Endodermal cell (in vitro differentiated cells): ENCODE results near the gene IL16. TPM values are rescaled to one million over a fixed set of nuclear protein-coding genes. Genes with fewer than 3 reads are reported as not detected.

ENCODE experiments used
- DNase-seq: peaks from one replicate; pipeline ENCODE4 v3.0.0-alpha.2; 2017
- H3K27ac ChIP-seq: 2 replicates; pipeline ENCODE4 v1.5.1; 2013; ENCODE audit warnings: mild to moderate bottlenecking, low read depth, low read length, moderate library complexity
- H3K27me3 ChIP-seq: 2 replicates; pipeline ENCODE4 v1.6.1; 2013; ENCODE audit warnings: mild to moderate bottlenecking, low read length, moderate library complexity; ENCODE audit not compliant: insufficient read depth, control insufficient read depth, poor library complexity, severe bottlenecking
- H3K36me3 ChIP-seq: 2 replicates; pipeline ENCODE4 v1.7.0; 2013; ENCODE audit warnings: mild to moderate bottlenecking, low read length, moderate library complexity; ENCODE audit not compliant: control insufficient read depth, insufficient read depth
- H3K4me1 ChIP-seq: one replicate; pipeline ENCODE4 v1.7.0; 2013; ENCODE audit warnings: low read length; ENCODE audit not compliant: control insufficient read depth, insufficient read depth
- H3K4me3 ChIP-seq: 2 replicates; pipeline ENCODE4 v1.5.1; 2013; ENCODE audit warnings: mild to moderate bottlenecking, low read length, moderate library complexity
- H3K9ac ChIP-seq: 2 replicates; pipeline ENCODE4 v1.6.1; 2013; ENCODE audit warnings: mild to moderate bottlenecking, low read length, moderate library complexity; ENCODE audit not compliant: poor library complexity, severe bottlenecking; ENCODE audit errors: extremely low read depth
- H3K9me3 ChIP-seq: 2 replicates; pipeline ENCODE4 v1.6.1; 2013; ENCODE audit warnings: mild to moderate bottlenecking, low read length, moderate library complexity; ENCODE audit not compliant: control insufficient read depth
- H3K27ac Mint-ChIP-seq: 2 replicates; pipeline ENCODE4 v1.8.0; 2020; ENCODE audit warnings: mixed read lengths
- H3K27me3 Mint-ChIP-seq: 2 replicates; pipeline ENCODE4 v1.8.0; 2021; ENCODE audit warnings: mild to moderate bottlenecking, mixed read lengths; ENCODE audit not compliant: insufficient read depth
- H3K36me3 Mint-ChIP-seq: 2 replicates; pipeline ENCODE4 v1.8.0; 2020; ENCODE audit warnings: low read depth, mixed read lengths
- H3K4me1 Mint-ChIP-seq: 2 replicates; pipeline ENCODE4 v1.8.0; 2020; ENCODE audit warnings: mixed read lengths
- H3K4me3 Mint-ChIP-seq: 2 replicates; pipeline ENCODE4 v1.8.0; 2020; ENCODE audit warnings: mild to moderate bottlenecking, moderate library complexity, mixed read lengths
- H3K9me3 Mint-ChIP-seq: 2 replicates; pipeline ENCODE4 v1.8.0; 2020; ENCODE audit warnings: mild to moderate bottlenecking, mixed read lengths
- WGBS, 2 experiments: methylation state at CpG; one replicate each; pipeline versions ENCODE4 v1.1.5 to v1.1.7; 2013; ENCODE audit warnings: missing lambda C conversion rate in 2 of 2, mixed read lengths in 1 of 2; ENCODE audit not compliant: insufficient coverage in 1 of 2, insufficient read length in 1 of 2; 5-methylcytosine and 5-hydroxymethylcytosine counted together
- total RNA-seq, 2 donors: library from RNA; stranded (reverse); fragmentation: NEBNext Ultra II Directional in 1 of 2; extraction: Animal tissue kit (Norgen Biotek cat#: 25700) in 1 of 2; gene quantifications; 2 replicates in 1 of 2; 3 replicates in 1 of 2; pipeline ENCODE4 v1.2.1, GENCODE V29; 2021
- TF ChIP-seq, protein P1 (sequence below): fragments of 200-600 bp; sonication (generic); conservative IDR thresholded peaks from 2 replicates; pipeline ENCODE4 v1.5.0; 2021; ENCODE audit warnings: antibody characterized with exemption, mild to moderate bottlenecking

The IL16 gene
- total RNA-seq, 2 donors from 2014 or later: 0.13 to 0.24 TPM

DNA sequence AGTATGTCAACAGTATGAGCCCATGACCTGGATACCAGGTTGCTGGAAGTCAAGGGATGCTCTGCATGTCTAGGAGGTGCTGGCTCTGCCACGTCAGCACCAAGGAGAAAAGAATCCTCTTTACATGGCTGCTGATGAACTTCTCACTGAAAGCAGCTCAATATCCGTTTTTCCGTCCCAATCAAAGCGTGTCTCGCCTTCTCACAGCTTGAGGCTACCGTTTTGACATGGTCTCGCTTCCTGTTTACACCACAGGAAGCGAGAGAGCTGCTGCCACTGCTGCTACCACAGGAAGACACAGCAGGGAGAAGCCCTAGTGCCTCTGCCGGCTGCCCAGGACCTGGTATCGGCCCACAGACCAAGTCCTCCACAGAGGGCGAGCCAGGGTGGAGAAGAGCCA lies 100.0 kb downstream of the IL16 start:
- no peaks in the 10 kb centered on the region for H3K9me3 ChIP-seq
- H3K4me1 Mint-ChIP-seq: peaks cover 7% of the 10 kb centered on the region
- peak; percentile 53 for DNase-seq
- WGBS, 2 experiments: 85 to 86% methylated on average over 11 of the region's 11 CpGs
- H3K27ac Mint-ChIP-seq: no peak overlapping the region
- H3K9ac ChIP-seq: no peak overlapping the region
- H3K4me1 ChIP-seq: no peaks in the 10 kb centered on the region
- no peak overlapping the region for H3K27ac ChIP-seq
- H3K36me3 Mint-ChIP-seq: no peaks in the 10 kb centered on the region
- H3K27me3 Mint-ChIP-seq: peaks cover 35% of the 10 kb centered on the region
- no peak overlapping the region for H3K4me3 Mint-ChIP-seq
- TF ChIP-seq, protein P1, sequence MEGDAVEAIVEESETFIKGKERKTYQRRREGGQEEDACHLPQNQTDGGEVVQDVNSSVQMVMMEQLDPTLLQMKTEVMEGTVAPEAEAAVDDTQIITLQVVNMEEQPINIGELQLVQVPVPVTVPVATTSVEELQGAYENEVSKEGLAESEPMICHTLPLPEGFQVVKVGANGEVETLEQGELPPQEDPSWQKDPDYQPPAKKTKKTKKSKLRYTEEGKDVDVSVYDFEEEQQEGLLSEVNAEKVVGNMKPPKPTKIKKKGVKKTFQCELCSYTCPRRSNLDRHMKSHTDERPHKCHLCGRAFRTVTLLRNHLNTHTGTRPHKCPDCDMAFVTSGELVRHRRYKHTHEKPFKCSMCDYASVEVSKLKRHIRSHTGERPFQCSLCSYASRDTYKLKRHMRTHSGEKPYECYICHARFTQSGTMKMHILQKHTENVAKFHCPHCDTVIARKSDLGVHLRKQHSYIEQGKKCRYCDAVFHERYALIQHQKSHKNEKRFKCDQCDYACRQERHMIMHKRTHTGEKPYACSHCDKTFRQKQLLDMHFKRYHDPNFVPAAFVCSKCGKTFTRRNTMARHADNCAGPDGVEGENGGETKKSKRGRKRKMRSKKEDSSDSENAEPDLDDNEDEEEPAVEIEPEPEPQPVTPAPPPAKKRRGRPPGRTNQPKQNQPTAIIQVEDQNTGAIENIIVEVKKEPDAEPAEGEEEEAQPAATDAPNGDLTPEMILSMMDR: no peak
- no peaks in the 10 kb centered on the region for H3K9me3 Mint-ChIP-seq
- H3K36me3 ChIP-seq: no peaks in the 10 kb centered on the region
- H3K4me3 ChIP-seq: no peak overlapping the region
- no peaks in the 10 kb centered on the region for H3K27me3 ChIP-seq

DNA sequence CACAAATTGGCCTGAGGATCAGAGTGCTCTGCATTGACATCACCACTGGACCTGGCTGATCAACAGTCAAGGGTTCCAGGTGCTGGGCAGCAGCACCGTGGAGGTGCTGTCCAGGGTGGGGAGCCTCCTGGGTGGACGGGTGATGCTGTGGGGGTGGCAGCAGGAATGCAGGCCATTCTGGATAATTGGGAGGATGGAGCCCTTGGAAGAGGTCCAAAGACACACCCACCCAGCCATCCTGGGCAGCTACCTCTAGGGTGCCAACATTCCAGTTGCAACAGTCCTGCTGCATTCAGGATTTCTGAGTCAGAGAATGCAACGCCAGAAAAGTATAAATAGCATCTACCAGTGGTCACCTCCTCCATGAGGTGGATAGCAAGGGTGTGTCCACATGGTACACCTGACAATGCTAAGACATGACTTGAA lies 100.5 kb downstream of the IL16 start:
- no peaks in the 10 kb centered on the region for H3K4me1 ChIP-seq
- no peaks in the 10 kb centered on the region for H3K36me3 Mint-ChIP-seq
- no peak overlapping the region for H3K4me3 Mint-ChIP-seq
- H3K4me1 Mint-ChIP-seq: peaks cover 7% of the 10 kb centered on the region
- peaks cover 33% of the 10 kb centered on the region for H3K27me3 Mint-ChIP-seq
- H3K27me3 ChIP-seq: no peaks in the 10 kb centered on the region
- no peak overlapping the region for H3K9ac ChIP-seq
- no peaks in the 10 kb centered on the region for H3K9me3 ChIP-seq
- H3K27ac Mint-ChIP-seq: no peak overlapping the region
- H3K36me3 ChIP-seq: no peaks in the 10 kb centered on the region
- no peak for DNase-seq
- no peaks in the 10 kb centered on the region for H3K9me3 Mint-ChIP-seq
- no peak overlapping the region for H3K27ac ChIP-seq
- H3K4me3 ChIP-seq: no peak overlapping the region
- WGBS, 2 experiments: 80 to 88% methylated on average over 1 to 3 of the region's 3 CpGs
- TF ChIP-seq, protein P1: no peak

DNA sequence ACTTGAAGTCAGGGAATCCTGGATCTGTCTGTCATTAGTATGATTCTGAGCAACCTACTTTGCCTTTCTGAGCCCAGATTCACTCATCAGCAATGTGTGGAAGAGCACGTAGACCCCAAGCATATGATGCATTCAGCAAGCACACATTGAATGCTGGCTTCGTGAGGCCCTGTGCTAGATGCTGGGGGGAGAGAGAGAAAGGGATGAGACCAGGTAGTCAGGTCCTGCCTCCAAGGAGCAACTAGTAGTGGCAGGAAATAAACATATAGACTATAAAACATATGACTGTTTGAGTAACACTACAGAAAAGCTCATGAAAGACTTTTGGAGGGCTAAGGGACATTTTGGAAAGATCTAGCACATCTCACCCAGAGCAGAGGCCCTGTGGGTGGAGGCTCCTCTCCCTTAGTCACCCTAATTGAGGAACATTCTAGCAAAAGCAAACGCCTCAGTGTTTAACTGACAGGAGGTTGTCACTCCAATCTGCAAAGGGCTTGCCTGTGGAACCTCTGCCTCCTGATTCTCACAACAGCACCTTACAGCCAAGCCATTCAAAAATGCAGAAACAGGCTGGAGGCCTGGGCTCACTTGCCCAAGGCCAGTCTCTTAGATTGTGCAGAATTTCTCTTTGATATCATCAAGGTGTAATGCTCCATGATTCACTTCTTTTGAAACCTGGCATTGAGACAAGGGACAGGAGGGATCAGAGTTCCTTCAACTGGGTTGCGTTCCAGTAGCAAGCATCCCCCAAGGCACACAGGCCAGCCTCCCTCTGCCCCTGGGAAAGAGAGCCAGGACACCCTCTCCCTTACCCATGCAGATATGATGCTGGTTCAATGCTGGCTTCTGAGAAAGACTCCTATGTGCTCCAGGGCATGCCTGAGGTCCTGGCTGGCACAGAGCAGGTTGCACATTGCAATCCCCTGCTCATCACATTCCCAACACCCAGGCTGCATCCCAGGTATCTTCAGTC lies 101.2 kb downstream of the IL16 start:
- no peaks in the 10 kb centered on the region for H3K36me3 ChIP-seq
- TF ChIP-seq, protein P1: no peak
- H3K4me3 ChIP-seq: no peak overlapping the region
- H3K9me3 Mint-ChIP-seq: no peaks in the 10 kb centered on the region
- peaks cover 28% of the 10 kb centered on the region for H3K27me3 Mint-ChIP-seq
- no peak for DNase-seq
- no peaks in the 10 kb centered on the region for H3K36me3 Mint-ChIP-seq
- H3K9me3 ChIP-seq: no peaks in the 10 kb centered on the region
- WGBS, 2 experiments: 84 to 88% methylated on average over 2 to 4 of the region's 4 CpGs
- H3K27me3 ChIP-seq: no peaks in the 10 kb centered on the region
- no peak overlapping the region for H3K27ac Mint-ChIP-seq
- H3K4me3 Mint-ChIP-seq: no peak overlapping the region
- H3K4me1 Mint-ChIP-seq: peaks cover 7% of the 10 kb centered on the region
- no peak overlapping the region for H3K27ac ChIP-seq
- no peak overlapping the region for H3K9ac ChIP-seq
- H3K4me1 ChIP-seq: no peaks in the 10 kb centered on the region
